ENCODE measurements around the gene RGS13. TPM values are rescaled to one million over a fixed set of nuclear protein-coding genes. Genes with fewer than 3 reads are reported as not detected.

Gene RGS13
- total and polyA plus RNA-seq, 2 experiments from 2014 or later, result not detected

- TF ChIP-seq ZNF462 (CRISPR knock-in tag; IDR thresholded peaks at IDR 0.05), result no peak
Measured at GRCh38 chr1:192601143-192601542, 34.8 kb upstream of the RGS13 start (continued).

DNA sequence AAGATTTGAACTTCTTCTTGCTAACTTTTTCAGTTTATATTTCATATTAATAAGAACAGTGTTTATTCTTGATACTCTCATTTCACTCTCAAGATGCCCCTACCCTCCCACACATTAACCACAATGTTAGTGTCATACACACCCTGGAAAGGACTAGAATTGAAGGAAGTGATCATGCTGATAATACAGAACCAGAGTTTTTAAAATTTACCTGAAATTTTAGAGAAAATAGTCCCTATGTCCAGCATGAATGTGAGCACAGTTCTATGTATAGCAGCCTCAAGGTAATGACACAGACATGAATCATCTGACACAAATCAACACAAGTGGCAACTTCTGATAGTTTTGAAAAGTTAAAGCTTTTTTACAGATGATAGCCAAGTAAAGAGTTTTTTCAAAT is 34.4 kb upstream of the RGS13 start:
- no peak overlapping the region for H3K4me3 ChIP-seq
- H3K27ac Mint-ChIP-seq, result no peak overlapping the region
- no peaks in the 10 kb centered on the region for H3K9me2 ChIP-seq (ENCODE audit: insufficient read depth)
- no peak overlapping the region for H3K4me3 Mint-ChIP-seq
- H2AFZ ChIP-seq, result no peak overlapping the region
- H3K36me3 ChIP-seq (ENCODE audit: insufficient read depth), result no peaks in the 10 kb centered on the region
- H3K9me3 Mint-ChIP-seq, result no peaks in the 10 kb centered on the region
- no peak overlapping the region for H3K4me2 ChIP-seq
- ATAC-seq (no peak), DNase-seq (ENCODE audit: low spot score) (no peak)
- no peak for TF ChIP-seq ZNF331 (CRISPR knock-in tag; IDR thresholded peaks at IDR 0.05; ENCODE audit: low read depth)
- TF ChIP-seq CTCF (conservative IDR thresholded peaks at IDR 0.05; ENCODE audit: low read depth in 2 of 2), result no peak
- no peak for TF ChIP-seq CREB1 (CRISPR knock-in tag; IDR thresholded peaks at IDR 0.05; ENCODE audit: low read depth)
- no peak for TF ChIP-seq ZNF462 (CRISPR knock-in tag; IDR thresholded peaks at IDR 0.05)
- TF ChIP-seq POLR2AphosphoS5 (IDR thresholded peaks at IDR 0.05; ENCODE audit: low read depth), result no peak
- H3K27me3 ChIP-seq (ENCODE audit: insufficient read depth), result no peaks in the 10 kb centered on the region
- H3K27me3 Mint-ChIP-seq (ENCODE audit: insufficient read depth, low read depth, poor library complexity), result no peaks in the 10 kb centered on the region
- no peaks in the 10 kb centered on the region for H3K36me3 Mint-ChIP-seq (ENCODE audit: low read depth)
- no peaks in the 10 kb centered on the region for H3K4me1 Mint-ChIP-seq
- no peaks in the 10 kb centered on the region for H3F3A ChIP-seq (replicated peaks; ENCODE audit: low read depth)
- H3K79me2 ChIP-seq (replicated peaks; ENCODE audit: insufficient read depth), result no peaks in the 10 kb centered on the region
- no peaks in the 10 kb centered on the region for H3K4me1 ChIP-seq (ENCODE audit: insufficient read depth)
- H3K27ac ChIP-seq (ENCODE audit: low read depth), result no peak overlapping the region
- H4K20me1 ChIP-seq (replicated peaks; ENCODE audit: insufficient read depth), result no peaks in the 10 kb centered on the region
